NCI-H2029 treated with DMSO at 0.1 percent for 48 hours (cell line): ENCODE measurements around the gene MOCS3.

ENCODE experiments used
- DNase-seq: peaks from one replicate; lab custom pipeline; 2025; lab: John Stamatoyannopoulos, UW

MOCS3 gene

DNA sequence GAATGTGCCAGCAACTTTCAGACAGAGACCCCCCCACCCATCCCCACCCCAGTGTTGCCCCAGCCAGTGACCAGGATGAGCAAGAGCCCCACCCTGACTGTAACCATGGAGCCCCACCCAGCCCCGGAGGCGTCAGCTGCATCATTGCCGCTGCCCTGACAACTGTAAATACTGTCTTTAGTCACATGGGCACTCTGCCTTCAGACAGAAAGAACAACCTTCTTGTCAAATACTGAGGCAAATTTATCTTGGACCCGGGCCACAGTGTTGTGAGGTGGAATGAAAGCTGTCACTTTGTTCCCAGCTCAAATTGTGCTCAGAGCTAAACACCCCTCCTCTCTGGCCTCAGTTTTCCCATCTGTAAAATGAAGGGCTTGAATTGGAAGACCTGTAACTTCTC, 23.7 kb downstream of the MOCS3 start:
- peak; percentile 9 for DNase-seq

DNA sequence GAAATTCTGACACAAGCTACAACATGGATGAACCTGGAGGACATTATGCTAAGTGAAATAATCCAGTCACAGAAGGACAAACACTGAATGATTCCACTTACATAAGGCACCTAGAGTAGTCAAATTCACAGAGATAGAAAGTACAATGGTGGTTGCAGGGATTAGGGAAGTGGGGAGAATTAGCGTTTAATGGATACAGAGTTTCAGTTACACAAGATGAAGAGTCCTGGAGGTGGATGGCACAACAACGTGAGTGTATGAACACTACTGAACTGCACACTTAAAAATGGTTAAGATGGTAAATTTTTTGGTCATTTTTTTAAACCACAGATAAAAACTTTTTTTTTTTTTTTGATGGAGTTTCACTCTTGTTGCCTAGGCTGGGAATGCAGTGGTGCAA, 24.7 kb downstream of the MOCS3 start:
- no peak for DNase-seq

DNA sequence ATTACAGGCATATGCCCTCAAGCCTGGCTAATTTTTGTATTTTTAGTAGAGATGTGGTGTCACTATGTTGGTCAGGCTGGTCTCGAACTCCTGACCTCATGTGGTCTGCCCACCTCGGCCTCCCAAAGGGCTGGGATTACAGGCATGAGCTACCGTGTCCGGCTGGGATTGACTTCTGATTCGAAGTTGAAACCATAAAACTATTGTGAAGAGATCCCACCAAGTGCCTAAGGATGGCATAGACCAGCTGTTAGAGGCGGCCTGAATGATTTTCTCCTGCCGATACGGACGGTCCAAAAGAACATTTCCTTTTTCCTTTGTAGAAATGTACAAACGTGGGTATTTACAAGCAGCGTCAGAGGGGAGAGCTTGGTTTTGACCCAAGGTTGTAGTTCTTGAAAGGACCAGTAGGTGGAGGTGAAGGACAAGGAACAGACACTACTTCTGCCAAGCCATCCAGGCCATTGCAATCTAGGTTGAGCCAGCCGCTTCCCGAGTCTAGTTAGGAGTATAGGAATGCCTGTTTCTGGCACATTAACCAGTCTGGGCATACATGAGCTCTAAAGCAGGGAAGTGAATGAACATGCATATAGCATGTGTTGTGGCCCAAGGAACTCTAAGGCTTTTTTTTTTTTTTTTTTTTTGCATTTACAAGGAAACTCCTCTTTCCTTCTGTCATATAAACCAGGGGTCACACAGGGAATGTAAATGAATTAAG, 29.0 kb downstream of the MOCS3 start:
- DNase-seq = peak; percentile 86

DNA sequence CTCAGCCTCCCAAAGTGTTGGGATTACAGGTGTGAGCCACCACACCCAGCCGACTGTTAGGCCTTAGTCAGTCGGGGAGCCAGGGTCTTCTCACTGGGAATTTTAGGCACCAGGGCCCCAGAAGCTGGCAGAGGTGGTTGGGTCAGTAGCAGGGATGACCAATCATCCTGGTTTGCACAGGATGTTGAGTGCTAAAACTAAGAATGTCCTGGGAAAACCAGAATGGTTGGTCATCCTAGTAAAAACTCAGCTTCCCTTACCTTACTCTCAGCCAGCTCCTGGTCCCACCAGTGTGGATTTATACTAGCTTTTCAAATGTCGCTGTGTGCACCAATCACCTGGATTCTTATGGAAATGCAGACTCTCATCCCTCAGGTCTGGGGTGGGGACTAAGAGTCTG, 32.5 kb downstream of the MOCS3 start:
- no peak for DNase-seq

DNA sequence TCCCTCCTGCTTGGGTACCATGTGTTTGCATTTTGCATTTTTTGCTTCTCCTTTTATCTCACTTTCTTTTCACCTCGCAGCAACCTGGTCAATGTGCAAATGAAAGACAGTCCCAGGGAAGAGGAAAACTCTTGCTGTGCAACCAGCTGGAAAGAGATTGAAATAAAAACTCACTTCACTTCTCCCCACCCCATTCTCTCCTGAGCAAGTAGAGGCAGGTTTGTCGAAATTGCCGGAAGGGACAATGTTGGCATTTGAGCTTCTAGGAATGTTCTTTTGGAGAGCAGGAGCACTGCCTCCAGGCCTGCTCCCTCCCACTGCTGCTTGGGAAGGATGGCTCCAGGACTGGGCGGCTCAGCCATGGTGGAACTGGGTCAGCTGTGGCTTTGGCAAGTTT, 33.7 kb downstream of the MOCS3 start:
- no peak for DNase-seq

DNA sequence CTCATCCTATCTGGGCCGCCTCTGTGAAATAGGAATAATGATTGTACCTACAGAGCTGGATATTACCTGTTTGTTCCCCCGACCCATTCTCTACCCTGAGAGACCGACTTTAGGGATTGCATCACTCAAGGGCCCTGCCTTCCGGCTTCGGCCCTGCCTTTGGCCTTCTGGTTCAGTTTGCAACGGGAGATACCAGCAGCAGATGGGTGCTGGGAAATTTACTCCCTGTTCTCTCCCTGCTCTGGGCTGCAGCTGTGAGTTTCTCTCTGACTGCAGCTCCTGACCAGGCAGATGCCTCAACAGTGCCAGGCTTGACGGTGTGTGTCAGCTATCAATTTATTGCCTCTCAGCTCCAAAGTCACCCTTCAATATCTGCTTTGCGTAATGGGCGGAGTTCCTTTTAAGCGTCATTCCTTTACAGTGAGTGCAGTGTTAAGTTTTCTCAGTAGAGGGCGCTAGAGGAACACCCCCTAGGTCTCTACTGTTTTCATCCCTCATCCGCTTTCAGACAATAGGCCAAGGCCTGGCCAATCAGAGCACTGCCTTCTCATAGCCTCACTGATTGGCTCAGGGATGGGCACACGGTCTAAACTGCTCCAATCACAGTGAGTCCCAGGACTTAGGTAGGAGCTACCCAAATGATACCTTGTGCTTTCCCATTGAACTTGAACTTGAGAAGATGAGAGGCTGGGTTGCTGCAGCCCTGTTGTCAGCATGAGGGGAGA, 34.3 kb downstream of the MOCS3 start:
- DNase-seq = no peak

DNA sequence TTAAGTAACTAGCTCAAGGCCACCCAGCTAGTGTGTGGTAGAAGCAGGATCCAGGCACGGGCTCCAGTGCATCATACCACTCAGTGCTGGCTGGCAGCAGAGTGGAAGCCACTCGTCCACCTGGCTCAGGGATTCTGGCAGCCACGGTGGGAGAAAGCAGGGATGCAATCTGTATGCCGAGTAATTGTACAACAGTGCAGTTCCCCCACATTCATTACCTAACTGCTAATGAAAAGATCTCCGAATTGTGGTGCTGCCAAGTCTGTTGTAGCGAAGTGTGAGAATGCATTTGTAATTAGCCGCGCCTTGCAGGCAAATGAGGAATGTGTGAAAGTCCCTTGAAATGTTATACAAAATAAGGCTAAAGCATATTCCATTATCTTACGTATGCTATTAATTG, 35.3 kb downstream of the MOCS3 start:
- no peak for DNase-seq

DNA sequence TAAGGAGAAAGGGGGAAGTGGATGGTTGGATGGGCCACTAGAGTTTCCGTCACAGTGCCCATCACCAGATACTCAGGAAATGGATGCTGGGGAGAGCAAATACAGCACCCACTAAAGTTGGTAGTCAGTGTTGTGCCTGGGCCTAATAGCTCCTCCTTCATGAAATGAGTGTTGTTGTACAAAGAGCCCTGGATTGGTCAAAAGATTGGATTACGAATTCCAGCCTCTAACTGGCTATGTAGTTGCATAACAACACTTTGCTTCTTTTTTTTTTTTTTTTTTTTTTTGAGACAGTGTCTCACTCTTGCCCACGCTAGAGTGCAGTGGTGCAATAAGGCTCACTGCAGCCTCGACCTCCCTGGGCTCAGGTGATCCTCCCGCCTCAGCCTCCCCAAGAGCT, 36.9 kb downstream of the MOCS3 start:
- DNase-seq = no peak

DNA sequence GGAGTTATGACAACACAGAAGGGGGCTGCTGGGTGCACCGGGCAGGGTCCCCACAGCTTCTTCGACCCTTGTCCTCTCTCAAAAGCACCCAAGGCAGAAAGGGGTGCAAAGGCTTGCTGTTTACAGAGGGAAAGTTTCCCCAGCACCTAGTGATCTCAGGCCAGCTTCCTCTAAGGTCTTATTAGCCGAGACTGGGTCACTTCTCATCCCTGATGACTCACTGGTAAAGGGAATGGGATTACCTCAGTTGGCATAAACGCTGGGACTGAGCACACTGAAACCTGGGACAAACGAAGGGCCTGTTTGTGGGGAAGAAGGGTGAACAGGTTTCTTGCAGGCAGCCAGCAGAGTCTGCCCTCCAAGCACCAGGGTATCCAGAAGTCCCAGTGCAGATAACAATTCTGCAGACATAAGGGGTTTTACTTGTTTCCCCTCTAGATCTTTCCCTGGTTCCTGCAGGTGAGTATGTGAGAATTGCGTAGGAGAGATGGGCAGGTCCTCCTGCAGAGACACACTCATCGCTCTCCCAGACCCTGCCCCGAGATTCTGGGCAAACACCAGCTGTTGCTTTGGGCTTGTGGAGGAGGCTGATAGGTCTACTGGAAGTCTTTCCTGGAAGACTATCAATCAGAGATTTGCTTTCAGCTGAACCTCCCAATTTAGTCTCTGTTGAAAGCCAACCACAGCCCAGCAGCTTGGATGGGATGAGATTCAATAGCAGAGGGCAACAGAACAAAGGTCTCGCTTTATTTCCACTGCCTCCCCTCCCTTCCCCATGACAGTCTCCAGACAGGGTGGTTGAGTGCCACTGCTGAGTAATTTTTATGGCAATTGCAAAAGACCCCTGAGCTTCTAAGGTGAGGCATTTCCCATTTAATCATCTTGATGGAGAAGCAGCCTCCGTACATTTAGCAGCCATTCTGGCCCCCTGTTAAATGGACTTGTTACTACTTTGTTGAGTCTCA, 38.6 kb downstream of the MOCS3 start:
- no peak for DNase-seq

DNA sequence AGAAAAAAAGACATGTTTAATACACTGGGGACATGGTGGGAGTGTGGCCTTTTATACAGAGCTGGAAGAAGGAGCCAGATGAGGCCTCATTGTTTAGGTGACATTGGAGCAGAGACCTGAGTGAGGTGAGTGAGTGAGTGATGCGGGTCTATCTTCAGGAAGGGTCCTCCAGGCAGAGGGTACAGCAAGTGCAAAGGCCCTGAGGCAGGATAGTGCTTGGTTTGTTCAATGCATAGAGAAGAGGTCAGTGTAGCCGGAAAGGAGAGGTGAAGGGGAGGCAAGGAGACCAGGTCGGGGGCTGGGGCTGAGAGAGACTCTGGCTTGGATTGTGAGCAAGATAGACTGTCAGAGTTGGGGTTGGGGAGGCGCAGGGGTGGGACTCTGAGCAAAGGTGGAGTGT, 40.7 kb downstream of the MOCS3 start:
- DNase-seq = no peak

DNA sequence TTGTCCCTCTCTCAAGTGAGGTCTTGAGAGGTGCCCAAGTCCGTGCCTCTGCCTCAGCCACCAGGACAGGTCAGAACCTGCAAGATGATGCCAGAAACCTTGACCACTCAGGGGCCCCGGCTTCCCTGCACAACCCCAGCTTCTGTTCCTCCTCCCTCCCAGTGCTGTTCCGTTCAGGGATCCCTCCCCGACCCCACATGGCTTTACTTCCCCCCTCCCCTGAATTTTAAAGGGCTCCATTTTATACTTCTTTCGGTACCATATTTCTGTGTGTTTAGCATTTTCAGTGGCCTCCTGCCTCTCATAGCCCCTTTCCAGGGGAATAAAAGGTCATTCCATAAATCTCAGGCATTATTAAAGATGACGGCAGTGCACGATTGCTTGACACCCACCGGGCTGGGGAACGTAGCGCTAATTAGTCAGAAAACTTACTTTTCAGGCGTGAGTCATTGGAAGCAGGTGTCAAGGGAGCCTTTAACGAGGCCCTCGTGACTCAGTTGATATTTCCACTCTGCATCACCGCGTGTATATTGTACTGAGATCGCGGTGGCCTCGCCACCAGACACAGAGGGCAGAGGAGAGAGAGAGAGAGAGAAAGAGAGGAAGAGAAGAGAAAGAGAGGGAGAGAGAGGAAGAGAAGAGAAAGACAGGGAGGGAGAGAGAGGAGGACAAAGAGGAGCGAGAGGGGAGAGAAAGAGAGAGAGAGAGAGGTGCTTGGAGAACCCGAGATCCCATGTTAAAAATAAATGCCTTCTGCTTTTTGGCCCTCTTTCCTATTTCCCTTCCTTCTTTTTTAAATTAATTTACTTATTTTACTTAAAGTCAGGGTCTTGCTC, 43.0 kb downstream of the MOCS3 start:
- no peak for DNase-seq

DNA sequence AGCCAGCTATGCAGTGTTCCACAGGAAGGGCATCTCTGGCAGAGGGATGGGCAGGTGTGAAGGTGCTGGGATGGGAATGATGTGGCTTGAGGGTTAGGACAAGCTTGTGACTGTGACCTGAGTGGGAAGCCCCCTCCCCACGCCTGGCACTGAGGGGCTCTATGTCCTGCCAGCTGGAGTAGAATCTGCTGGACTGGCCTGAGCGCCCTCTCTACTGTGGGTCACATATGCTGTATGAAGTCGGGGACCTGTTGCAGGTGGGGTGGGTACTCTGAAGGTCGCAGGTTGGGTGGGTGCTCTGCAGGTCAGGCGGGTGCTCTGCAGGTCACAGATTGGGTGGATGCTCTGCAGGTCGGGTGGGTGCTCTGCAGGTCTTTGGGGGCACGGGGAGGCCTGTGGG, 44.0 kb downstream of the MOCS3 start:
- no peak for DNase-seq

DNA sequence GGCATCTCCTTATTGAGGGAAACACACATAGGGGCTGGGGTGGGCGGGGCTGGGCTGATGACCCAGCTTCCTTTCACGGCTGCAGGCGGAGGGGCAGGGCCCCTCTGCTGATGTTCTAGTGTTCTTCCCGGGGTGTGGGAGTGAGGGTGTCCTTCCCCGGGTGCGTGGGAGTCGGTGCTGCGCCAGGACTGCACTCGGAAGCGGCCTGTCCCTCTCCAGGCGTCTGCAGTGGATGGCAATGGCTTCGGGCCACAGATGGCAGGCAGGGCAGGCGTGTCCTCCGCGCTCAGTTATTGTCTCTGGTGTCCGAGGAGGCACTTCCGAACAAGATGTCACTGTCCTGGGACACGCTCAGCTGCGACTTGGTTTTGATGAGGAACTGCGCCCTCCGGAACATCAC, 45.1 kb downstream of the MOCS3 start:
- DNase-seq = no peak

DNA sequence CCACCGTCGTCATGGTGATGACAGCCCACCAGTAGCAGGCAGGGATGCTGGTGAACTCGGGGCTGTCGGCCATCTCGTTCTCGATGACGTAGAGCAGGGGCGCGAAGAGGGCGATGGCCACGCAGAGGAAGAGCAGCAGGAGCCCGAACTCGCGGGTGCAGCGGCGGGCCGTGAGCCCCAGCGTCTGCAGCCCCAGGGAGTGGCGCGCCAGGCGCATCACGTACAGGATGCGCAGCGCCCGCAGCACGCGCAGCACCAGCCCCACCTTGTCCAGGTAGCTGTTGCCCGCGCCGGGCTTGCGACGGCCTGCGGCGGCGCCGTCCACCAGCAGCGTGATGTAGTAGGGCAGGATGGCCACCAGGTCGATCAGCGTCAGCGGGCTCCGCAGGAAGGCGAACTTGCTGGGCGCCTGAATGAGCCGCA, 45.7 kb downstream of the MOCS3 start:
- DNase-seq = no peak

DNA sequence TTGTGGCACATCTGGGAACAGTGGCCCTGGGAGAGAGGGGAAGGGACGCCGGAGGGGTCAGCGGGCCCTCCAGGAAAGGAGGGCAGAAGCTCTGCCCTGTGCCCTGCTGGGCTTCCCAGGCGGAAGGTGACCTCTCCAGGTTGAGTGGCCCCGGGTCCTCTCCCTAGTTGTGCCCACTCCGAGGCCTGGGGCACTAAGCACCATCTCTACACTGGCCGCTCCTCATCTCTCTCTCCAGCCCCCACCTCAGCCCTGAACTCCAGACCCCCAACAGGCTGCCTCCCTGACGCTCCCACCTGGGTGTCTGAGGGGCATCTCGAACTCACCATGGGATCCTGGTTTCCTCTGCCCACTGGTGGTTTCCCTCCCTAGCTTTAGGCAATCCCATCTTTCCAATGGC, 46.2 kb downstream of the MOCS3 start:
- no peak for DNase-seq

DNA sequence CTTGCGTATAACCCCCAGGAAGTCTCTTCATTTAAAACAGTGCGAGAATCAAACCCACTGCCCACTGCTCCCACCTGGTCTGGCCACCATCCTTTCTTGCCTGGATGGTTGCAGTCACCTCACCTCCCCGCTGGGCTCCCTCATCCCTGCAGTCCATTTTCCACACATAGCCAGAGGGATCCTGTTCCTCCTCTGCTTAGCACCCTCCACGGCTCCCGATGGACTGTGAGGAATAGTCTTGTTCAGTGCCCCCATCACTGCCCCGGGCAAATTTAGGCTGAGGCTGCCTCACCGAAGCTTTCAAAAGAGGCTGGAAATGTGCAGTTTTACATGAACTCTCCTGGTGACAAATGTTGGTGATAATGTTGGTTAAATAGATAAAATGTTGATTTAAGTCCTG, 46.6 kb downstream of the MOCS3 start:
- DNase-seq = no peak

DNA sequence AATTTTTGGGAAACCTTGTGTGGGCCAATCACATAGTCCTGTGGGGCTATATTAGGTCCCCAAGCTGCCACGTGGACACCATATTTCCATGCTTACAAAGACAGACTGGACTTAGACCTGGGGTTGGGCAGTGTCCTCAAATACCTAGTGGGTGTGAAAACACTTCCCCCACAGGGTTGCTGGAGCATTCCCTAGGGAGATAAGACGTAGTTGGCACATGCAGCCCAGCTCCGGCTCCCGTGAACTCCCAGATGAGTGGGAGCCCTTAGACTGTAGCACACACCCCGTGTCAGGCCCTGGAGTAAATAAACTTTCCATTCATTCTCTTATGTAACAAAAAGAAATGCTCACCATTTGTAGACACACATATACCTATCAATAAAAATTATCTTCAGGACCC, 50.1 kb downstream of the MOCS3 start:
- no peak for DNase-seq

DNA sequence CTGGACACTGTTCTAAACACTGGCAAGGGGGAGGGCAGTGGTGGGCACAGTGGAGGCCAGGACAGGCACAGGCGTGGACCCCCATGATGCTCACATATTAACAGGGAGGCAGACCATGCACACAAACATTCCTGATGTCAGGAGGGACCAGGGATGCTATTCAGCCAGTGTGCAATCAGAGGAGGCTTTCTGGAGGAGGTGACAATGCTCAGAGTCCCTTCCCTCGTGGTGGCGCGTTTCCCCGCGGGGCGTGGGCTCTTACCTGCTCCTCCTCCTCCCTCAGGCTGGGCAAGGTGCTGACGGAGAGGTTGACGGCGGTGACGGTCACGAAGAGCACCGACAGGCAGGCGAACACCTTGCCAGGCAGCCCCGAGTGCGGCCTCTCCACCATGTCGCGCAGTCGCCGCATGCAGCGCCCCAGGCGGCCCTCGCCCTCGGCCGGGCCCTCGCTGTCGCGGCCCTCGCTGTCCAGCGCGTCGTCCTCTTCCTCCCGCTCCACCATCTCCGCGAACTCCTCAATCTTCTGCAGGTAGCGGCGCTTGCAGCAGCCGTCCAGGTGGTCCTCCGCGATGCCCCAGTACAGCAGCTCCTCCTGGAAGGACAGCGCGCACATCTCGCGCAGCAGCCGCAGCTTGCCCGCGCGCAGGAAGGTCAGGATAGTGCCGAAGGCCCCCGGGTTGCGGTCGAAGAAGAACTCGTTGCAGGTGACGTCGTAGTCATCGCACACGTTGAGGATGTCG, 50.9 kb downstream of the MOCS3 start:
- no peak for DNase-seq

DNA sequence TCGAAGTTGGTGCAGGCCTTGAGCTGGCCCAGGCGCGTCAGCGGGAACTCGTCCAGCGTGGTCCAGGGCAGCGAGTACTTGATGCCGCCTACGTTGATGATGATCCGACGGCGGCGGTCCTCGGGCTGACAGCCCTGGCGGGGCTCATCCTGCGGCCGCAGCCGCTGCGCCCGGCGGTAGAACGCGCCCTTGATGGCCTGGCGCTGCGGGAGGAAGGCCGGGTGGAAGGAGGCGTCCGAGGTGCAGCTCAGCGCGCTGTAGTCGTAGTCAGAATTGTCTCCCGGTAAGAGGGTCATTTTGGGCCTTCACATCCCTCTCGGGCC, 51.4 kb downstream of the MOCS3 start:
- DNase-seq = no peak

DNA sequence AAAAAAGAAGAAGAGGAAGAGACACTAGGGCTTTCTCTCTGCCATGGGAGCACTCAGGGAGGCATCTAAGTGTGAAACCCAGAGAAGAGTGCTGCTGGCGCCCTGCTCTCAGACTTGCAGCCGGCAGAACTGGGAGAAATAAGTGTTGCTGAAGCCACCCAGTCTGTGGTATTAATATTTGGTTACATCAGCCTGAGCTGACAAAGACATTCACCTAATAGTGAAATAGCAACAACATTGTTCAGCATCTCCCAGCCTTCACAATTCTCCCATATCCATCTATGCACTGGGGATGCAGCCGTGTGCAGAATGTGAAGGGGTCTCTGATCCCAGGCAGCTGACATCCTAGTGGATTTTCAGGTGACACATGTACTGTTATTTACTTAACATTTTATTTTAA, 52.3 kb downstream of the MOCS3 start:
- DNase-seq = no peak

DNA sequence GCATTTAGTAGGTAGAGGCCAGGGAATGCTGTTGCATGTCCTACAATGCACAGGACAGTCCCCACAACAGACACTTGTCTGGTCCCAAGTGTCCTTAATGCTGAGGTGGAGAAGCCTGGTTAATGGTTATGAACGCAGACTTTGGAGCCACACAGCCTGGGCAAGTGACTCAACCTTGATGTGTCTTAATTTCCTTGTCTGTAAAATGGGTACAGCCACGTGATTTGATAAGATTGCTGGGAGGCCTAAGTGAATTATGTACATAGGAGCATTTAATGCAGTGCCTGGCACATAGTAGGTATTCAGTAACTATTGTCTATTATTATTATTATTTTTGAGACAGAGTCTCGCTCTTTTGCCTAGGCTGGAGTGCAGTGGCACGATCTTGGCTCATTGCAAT, 52.9 kb downstream of the MOCS3 start:
- no peak for DNase-seq
